HEK293 (cell line): ENCODE data around the gene TM9SF1.
A peak's percentile ranks its signal among the peaks of the same experiment; 100 is the strongest.

Experiments
- CTCF ChIA-PET: fragments of 350-600 bp; formaldehyde crosslinking; extraction: SDS; loops from one replicate; lab custom pipeline; 2021; ENCODE audit warnings: antibody characterized with exemption; lab: Yijun Ruan, JAX
- POLR2A ChIA-PET: fragments of 300-600 bp; formaldehyde crosslinking; extraction: SDS; loops from one replicate; lab custom pipeline; 2020; ENCODE audit warnings: antibody characterized with exemption, inconsistent platforms; lab: Yijun Ruan, JAX
- H3K27ac ChIP-seq: fragments of 200-500 bp; sonication (Bioruptor generic); 2 replicates; pipeline ENCODE4 v1.5.1; 2014; ENCODE audit warnings: low read depth, low read length, control low read depth, inconsistent platforms; ENCODE audit errors: extremely low read depth
- H3K36me3 ChIP-seq, 2 experiments: fragments of 200-500 bp in 1 of 2; sonication (Bioruptor generic) in 1 of 2; 1 replicate in 1 of 2; 2 replicates in 1 of 2; pipeline ENCODE4 v1.5.1; 2014 to 2017; ENCODE audit warnings: inconsistent platforms in 2 of 2, low read length in 2 of 2; ENCODE audit not compliant: control insufficient read depth in 2 of 2, insufficient read depth in 1 of 2
- H3K4me1 ChIP-seq: fragments of 200-500 bp; sonication (Bioruptor generic); 2 replicates; pipeline ENCODE4 v1.5.1; 2014; ENCODE audit warnings: mild to moderate bottlenecking, low read length, inconsistent platforms; ENCODE audit not compliant: control insufficient read depth, insufficient read depth
- H3K4me3 ChIP-seq: 2 replicates; pipeline ENCODE4 v1.5.1; 2011; ENCODE audit warnings: low read depth, mild to moderate bottlenecking, control low read depth, low read length, moderate library complexity
- H3K9me3 ChIP-seq: fragments of 200-500 bp; sonication (Bioruptor generic); 2 replicates; pipeline ENCODE4 v1.5.1; 2014; ENCODE audit warnings: low read depth, low read length, inconsistent platforms; ENCODE audit not compliant: control insufficient read depth, insufficient read depth
- INSM2 ChIP-seq: fragments of 450-650 bp; formaldehyde crosslinking; IDR thresholded peaks from 2 replicates; pipeline ENCODE4 v1.5.1; 2016; ENCODE audit warnings: missing biosample characterization, missing genetic modification characterization
- PRDM1 ChIP-seq: fragments of 450-650 bp; formaldehyde crosslinking; IDR thresholded peaks from 2 replicates; pipeline ENCODE4; 2016; ENCODE audit warnings: missing biosample characterization, missing genetic modification characterization
- SP2 ChIP-seq: fragments of 450-650 bp; formaldehyde crosslinking; IDR thresholded peaks from 2 replicates; pipeline ENCODE4 v1.5.1; 2016; ENCODE audit warnings: missing biosample characterization, missing genetic modification characterization
- ZBTB8A ChIP-seq: fragments of 450-650 bp; formaldehyde crosslinking; IDR thresholded peaks from 2 replicates; pipeline ENCODE4 v1.5.1; 2016; ENCODE audit warnings: missing biosample characterization, missing genetic modification characterization
- ZNF174 ChIP-seq: fragments of 450-650 bp; formaldehyde crosslinking; IDR thresholded peaks from 2 replicates; pipeline ENCODE4 v1.5.0; 2017; ENCODE audit warnings: missing biosample characterization, mild to moderate bottlenecking, missing genetic modification characterization
- ZNF239 ChIP-seq: fragments of 450-650 bp; formaldehyde crosslinking; IDR thresholded peaks from 2 replicates; pipeline ENCODE4 v1.5.1; 2016; ENCODE audit warnings: missing biosample characterization, missing genetic modification characterization
- ZNF24 ChIP-seq: fragments of 450-650 bp; formaldehyde crosslinking; IDR thresholded peaks from 2 replicates; pipeline ENCODE4 v1.5.1; 2016; ENCODE audit warnings: missing biosample characterization, missing genetic modification characterization
- ZNF48 ChIP-seq: fragments of 450-650 bp; formaldehyde crosslinking; IDR thresholded peaks from 2 replicates; pipeline ENCODE4 v1.5.1; 2016; ENCODE audit warnings: missing biosample characterization, missing genetic modification characterization
- ZNF629 ChIP-seq: fragments of 450-650 bp; formaldehyde crosslinking; IDR thresholded peaks from 2 replicates; pipeline ENCODE4 v1.5.1; 2017; ENCODE audit warnings: missing biosample characterization, missing genetic modification characterization
- ZNF660 ChIP-seq: fragments of 450-650 bp; IDR thresholded peaks from 2 replicates; pipeline ENCODE4 v1.5.1; 2018; ENCODE audit warnings: missing biosample characterization, mild to moderate bottlenecking, missing genetic modification characterization
- ZNF768 ChIP-seq: fragments of 450-650 bp; formaldehyde crosslinking; IDR thresholded peaks from 2 replicates; pipeline ENCODE4 v1.5.1; 2018; ENCODE audit warnings: missing biosample characterization, mild to moderate bottlenecking, missing genetic modification characterization
- ZNF791 ChIP-seq: fragments of 450-650 bp; formaldehyde crosslinking; IDR thresholded peaks from 2 replicates; pipeline ENCODE4 v1.5.1; 2016; ENCODE audit warnings: missing biosample characterization, missing genetic modification characterization
- TF ChIP-seq, protein P1 (sequence below): fragments of 450-650 bp; formaldehyde crosslinking; IDR thresholded peaks from 2 replicates; pipeline ENCODE4 v1.5.1; 2016; ENCODE audit warnings: missing biosample characterization, missing genetic modification characterization
- TF ChIP-seq, protein P2 (sequence below): fragments of 450-650 bp; formaldehyde crosslinking; IDR thresholded peaks from 2 replicates; pipeline ENCODE4 v1.5.1; 2016; ENCODE audit warnings: missing biosample characterization, missing genetic modification characterization, borderline replicate concordance

TM9SF1 gene

DNA sequence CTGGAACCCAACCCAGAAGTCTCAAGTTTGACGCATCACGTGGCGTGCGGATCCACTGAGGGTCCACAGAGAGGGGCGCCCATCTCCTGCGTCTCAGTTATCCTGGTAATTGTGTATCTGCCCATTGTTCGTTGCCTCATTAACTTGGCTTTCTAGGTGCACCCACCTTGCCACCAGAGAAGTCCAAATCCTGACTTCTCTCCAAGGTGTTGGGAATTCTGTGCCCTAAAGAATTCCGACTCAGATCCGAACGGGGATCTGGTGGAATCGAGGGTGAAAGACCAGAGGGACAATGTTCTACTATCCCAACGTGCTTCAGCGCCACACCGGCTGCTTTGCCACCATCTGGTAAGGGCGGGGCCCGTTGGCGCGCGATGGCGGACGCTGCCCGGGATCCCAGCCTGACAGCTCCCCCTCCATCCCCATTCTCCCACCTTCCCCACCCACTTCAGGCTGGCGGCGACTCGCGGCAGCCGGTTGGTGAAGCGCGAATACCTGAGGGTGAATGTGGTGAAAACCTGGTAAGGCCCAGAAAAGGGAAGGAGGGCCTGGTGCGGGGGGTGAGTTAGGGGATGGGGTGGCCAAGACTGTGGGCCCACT, 22.9 kb downstream of the TM9SF1 start (continued):
- TF ChIP-seq ZNF791 (tag by site-specific recombination): no peak
- TF ChIP-seq ZBTB8A (tag by site-specific recombination): no peak
- TF ChIP-seq SP2 (tag by site-specific recombination): no peak
- no peak for TF ChIP-seq ZNF768
- no peak for TF ChIP-seq ZNF174

DNA sequence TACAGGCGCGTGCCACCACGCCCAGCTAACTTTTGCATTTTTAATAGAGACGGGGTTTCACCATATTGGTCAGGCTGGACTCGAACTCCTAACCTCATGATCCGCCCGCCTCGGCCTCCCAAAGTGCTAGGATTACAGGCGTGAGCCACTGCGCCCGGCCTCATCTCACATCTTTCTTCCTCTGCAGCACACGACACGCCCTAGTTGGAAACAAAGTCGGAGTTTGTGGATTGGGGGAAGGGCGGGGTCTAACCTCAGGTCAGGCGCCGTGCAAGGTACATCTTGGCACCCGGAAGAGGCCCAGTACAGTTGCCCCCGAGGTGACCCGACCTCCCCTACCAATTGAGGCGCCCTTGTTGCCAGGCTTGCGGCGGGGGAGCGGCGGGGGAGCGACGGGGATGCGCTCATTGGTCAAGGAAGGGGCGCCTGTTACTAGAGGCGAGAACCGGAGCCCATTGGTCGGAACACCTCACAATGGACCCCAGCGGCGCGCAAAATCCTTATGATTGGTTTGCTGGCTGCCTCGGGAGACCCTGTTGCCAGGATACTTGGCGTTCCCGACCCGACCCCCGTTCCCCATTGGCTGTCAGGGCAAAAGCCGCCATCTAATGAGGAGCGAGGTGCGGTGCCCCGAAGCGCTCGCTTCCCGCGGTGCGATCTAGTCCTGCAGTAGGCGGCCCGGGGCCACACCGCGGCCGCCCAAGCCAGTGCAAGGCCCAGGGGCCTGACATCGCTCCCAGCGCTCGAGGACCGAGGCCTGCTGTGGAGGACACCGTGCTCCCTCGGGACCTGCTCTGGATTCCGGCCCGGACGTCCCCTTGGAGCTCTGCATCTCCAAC, 23.6 kb downstream of the TM9SF1 start, which contains the start of gene REC8:
TSS of gene REC8 (plus strand) at position 659 of the 839 bp plus-strand sequence. CDS start 473 bp downstream, outside the sequence.
- Histone ChIP-seq H3K27ac (no peak within 1 kb of the TSS), H3K4me1 (no peaks in the 10 kb centered on the region), H3K36me3 (peaks cover 0 to 15% of the 10 kb centered on the region in 2 experiments; a peak in 2 of 3 replicates)
- POLR2A ChIA-PET: interaction anchor here (1.5 kb wide), 1 partner anchor 14 kb away, joined by 8 read pairs; no protein-coding TSS in a partner anchor
- CTCF ChIA-PET: no interaction called here
- TF ChIP-seq ZNF48 (no peak), PRDM1 (tag by site-specific recombination) (no peak), ZNF660 (tag by site-specific recombination) (no peak), ZNF629 (tag by site-specific recombination) (no peak), ZNF239 (tag by site-specific recombination) (no peak), INSM2 (tag by site-specific recombination) (no peak), ZBTB8A (tag by site-specific recombination) (no peak)
- TF ChIP-seq, protein P1, sequence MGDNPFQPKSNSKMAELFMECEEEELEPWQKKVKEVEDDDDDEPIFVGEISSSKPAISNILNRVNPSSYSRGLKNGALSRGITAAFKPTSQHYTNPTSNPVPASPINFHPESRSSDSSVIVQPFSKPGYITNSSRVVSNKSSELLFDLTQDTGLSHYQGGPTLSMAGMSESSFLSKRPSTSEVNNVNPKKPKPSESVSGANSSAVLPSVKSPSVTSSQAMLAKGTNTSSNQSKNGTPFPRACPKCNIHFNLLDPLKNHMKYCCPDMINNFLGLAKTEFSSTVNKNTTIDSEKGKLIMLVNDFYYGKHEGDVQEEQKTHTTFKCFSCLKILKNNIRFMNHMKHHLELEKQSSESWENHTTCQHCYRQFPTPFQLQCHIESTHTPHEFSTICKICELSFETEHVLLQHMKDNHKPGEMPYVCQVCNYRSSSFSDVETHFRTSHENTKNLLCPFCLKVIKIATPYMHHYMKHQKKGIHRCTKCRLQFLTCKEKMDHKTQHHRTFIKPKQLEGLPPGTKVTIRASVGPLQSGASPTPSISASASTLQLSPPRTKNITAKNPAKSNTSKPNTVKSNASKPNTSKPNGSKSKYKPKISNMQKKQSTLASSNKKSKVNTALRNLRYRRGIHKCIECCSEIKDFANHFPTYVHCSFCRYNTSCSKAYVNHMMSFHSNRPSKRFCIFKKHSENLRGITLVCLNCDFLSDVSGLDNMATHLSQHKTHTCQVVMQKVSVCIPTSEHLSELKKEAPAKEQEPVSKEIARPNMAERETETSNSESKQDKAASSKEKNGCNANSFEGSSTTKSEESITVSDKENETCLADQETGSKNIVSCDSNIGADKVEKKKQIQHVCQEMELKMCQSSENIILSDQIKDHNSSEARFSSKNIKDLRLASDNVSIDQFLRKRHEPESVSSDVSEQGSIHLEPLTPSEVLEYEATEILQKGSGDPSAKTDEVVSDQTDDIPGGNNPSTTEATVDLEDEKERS (tag by site-specific recombination): no peak
- TF ChIP-seq, all 188 proteins: peak for 0
- peak within 1 kb of the TSS; percentile 17; the same call in 1 of the 2 replicates for H3K4me3 ChIP-seq
- no peaks in the 10 kb centered on the region for H3K9me3 ChIP-seq

- POLR2A ChIA-PET: no interaction called here
- CTCF ChIA-PET: interaction anchor here (0.6 kb wide), 1 partner anchor 86 kb away, joined by 3 read pairs; no protein-coding TSS in a partner anchor
- Histone ChIP-seq H3K36me3 (peaks cover 0 to 46% of the 10 kb centered on the region in 2 experiments), H3K27ac (no peak overlapping the region), H3K9me3 (no peaks in the 10 kb centered on the region), H3K4me1 (no peaks in the 10 kb centered on the region), H3K4me3 (no peak overlapping the region)
- TF ChIP-seq, protein P2, sequence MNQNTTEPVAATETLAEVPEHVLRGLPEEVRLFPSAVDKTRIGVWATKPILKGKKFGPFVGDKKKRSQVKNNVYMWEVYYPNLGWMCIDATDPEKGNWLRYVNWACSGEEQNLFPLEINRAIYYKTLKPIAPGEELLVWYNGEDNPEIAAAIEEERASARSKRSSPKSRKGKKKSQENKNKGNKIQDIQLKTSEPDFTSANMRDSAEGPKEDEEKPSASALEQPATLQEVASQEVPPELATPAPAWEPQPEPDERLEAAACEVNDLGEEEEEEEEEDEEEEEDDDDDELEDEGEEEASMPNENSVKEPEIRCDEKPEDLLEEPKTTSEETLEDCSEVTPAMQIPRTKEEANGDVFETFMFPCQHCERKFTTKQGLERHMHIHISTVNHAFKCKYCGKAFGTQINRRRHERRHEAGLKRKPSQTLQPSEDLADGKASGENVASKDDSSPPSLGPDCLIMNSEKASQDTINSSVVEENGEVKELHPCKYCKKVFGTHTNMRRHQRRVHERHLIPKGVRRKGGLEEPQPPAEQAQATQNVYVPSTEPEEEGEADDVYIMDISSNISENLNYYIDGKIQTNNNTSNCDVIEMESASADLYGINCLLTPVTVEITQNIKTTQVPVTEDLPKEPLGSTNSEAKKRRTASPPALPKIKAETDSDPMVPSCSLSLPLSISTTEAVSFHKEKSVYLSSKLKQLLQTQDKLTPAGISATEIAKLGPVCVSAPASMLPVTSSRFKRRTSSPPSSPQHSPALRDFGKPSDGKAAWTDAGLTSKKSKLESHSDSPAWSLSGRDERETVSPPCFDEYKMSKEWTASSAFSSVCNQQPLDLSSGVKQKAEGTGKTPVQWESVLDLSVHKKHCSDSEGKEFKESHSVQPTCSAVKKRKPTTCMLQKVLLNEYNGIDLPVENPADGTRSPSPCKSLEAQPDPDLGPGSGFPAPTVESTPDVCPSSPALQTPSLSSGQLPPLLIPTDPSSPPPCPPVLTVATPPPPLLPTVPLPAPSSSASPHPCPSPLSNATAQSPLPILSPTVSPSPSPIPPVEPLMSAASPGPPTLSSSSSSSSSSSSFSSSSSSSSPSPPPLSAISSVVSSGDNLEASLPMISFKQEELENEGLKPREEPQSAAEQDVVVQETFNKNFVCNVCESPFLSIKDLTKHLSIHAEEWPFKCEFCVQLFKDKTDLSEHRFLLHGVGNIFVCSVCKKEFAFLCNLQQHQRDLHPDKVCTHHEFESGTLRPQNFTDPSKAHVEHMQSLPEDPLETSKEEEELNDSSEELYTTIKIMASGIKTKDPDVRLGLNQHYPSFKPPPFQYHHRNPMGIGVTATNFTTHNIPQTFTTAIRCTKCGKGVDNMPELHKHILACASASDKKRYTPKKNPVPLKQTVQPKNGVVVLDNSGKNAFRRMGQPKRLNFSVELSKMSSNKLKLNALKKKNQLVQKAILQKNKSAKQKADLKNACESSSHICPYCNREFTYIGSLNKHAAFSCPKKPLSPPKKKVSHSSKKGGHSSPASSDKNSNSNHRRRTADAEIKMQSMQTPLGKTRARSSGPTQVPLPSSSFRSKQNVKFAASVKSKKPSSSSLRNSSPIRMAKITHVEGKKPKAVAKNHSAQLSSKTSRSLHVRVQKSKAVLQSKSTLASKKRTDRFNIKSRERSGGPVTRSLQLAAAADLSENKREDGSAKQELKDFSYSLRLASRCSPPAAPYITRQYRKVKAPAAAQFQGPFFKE (tag by site-specific recombination): no peak
- peak; percentile 35; the same call in 1 of the 2 replicates for TF ChIP-seq ZNF24 (tag by site-specific recombination)
These were observed 27.6 kb downstream of the TM9SF1 start for GRCh38 chr14:24167469-24168114.
